Chondrocyte (in vitro differentiated cells): Measurements from ENCODE around the gene EPHB2. TPM values are rescaled to one million over a fixed set of nuclear protein-coding genes. Genes with fewer than 3 reads are reported as not detected.

Experiments
- DNase-seq: peaks from one replicate; pipeline ENCODE4 v3.0.0; 2021; ENCODE audit warnings: mixed read lengths, low spot score
- H3K27ac Mint-ChIP-seq: one replicate; pipeline ENCODE4 v1.8.0; 2021; ENCODE audit warnings: mild to moderate bottlenecking, moderate library complexity, mixed read lengths; ENCODE audit not compliant: unreplicated experiment
- H3K27me3 Mint-ChIP-seq: 2 replicates; pipeline ENCODE4 v1.8.0; 2021; ENCODE audit warnings: low read depth, mixed read lengths
- H3K36me3 Mint-ChIP-seq: 2 replicates; pipeline ENCODE4 v1.8.0; 2021; ENCODE audit warnings: low read depth, mixed read lengths
- H3K4me1 Mint-ChIP-seq: 2 replicates; pipeline ENCODE4 v1.8.0; 2021; ENCODE audit warnings: low read depth, mild to moderate bottlenecking, mixed read lengths
- H3K4me3 Mint-ChIP-seq: one replicate; pipeline ENCODE4 v1.8.0; 2021; ENCODE audit warnings: mild to moderate bottlenecking, moderate library complexity, mixed read lengths; ENCODE audit not compliant: unreplicated experiment
- H3K9me3 Mint-ChIP-seq: 2 replicates; pipeline ENCODE4 v1.8.0; 2021; ENCODE audit warnings: low read depth, mixed read lengths
- CTCF ChIP-seq: fragments of 200-600 bp; sonication (generic); IDR thresholded peaks from 2 replicates; pipeline ENCODE4 v1.5.0; 2021; ENCODE audit warnings: antibody characterized with exemption, mild to moderate bottlenecking, moderate library complexity
- total RNA-seq: library from RNA; stranded (reverse); gene quantifications from 3 replicates; pipeline ENCODE4 v1.2.1, GENCODE V29; 2021

The EPHB2 gene
- total RNA-seq, 1 donor from 2014 or later = 44.6 TPM

GRCh38 chr1:22860414-22860800 is 149.8 kb downstream of the EPHB2 start:
- H3K4me3 Mint-ChIP-seq = no peak overlapping the region
- TF ChIP-seq CTCF = no peak
- H3K27me3 Mint-ChIP-seq = no peaks in the 10 kb centered on the region
- H3K4me1 Mint-ChIP-seq = no peaks in the 10 kb centered on the region
- H3K36me3 Mint-ChIP-seq = peaks cover 8% of the 10 kb centered on the region
- no peak overlapping the region for H3K27ac Mint-ChIP-seq
- no peaks in the 10 kb centered on the region for H3K9me3 Mint-ChIP-seq
- no peak for DNase-seq

GRCh38 chr1:22860883-22861385 is 150.3 kb downstream of the EPHB2 start:
- TF ChIP-seq CTCF = no peak
- H3K27ac Mint-ChIP-seq = no peak overlapping the region
- no peak overlapping the region for H3K4me3 Mint-ChIP-seq

GRCh38 chr1:22861764-22862440 is 151.3 kb downstream of the EPHB2 start:
- peaks cover 21% of the 10 kb centered on the region for H3K36me3 Mint-ChIP-seq
- no peak for DNase-seq
- no peaks in the 10 kb centered on the region for H3K9me3 Mint-ChIP-seq
- TF ChIP-seq CTCF = peak; percentile 87
- H3K27ac Mint-ChIP-seq = no peak overlapping the region
- H3K4me1 Mint-ChIP-seq = no peaks in the 10 kb centered on the region
- H3K4me3 Mint-ChIP-seq = no peak overlapping the region
- no peaks in the 10 kb centered on the region for H3K27me3 Mint-ChIP-seq

More at GRCh38 chr1:22860883-22861385, 150.3 kb downstream of the EPHB2 start:
- Mint-ChIP-seq H3K27me3 (no peaks in the 10 kb centered on the region), H3K9me3 (no peaks in the 10 kb centered on the region), H3K36me3 (peaks cover 13% of the 10 kb centered on the region), H3K4me1 (no peaks in the 10 kb centered on the region)
- DNase-seq = no peak

GRCh38 chr1:22862752-22863151 is 152.1 kb downstream of the EPHB2 start:
- Mint-ChIP-seq H3K27me3 (no peaks in the 10 kb centered on the region), H3K36me3 (peaks cover 23% of the 10 kb centered on the region), H3K9me3 (no peaks in the 10 kb centered on the region), H3K27ac (no peak overlapping the region), H3K4me1 (no peaks in the 10 kb centered on the region), H3K4me3 (no peak overlapping the region)
- TF ChIP-seq CTCF = no peak
- DNase-seq = no peak

- no peak overlapping the region for H3K4me3 Mint-ChIP-seq
- no peak for TF ChIP-seq CTCF
- no peak overlapping the region for H3K27ac Mint-ChIP-seq
- no peak for DNase-seq
- no peaks in the 10 kb centered on the region for H3K27me3 Mint-ChIP-seq
- H3K36me3 Mint-ChIP-seq = peaks cover 26% of the 10 kb centered on the region
- H3K9me3 Mint-ChIP-seq = no peaks in the 10 kb centered on the region
- no peaks in the 10 kb centered on the region for H3K4me1 Mint-ChIP-seq
Measured at GRCh38 chr1:22863766-22864165, 153.1 kb downstream of the EPHB2 start.
